Mucosa of descending colon (tissue), 3 donors: ENCODE measurements around the gene VPS41. TPM values are rescaled to one million over a fixed set of nuclear protein-coding genes. Genes with fewer than 3 reads are reported as not detected.
"Not testable (repeated sequence)": the region's sequence is repeated elsewhere in the genome, so short reads cannot be mapped to it uniquely, and the experiment has no call there.

ENCODE experiments used
- ATAC-seq: fragments of 200-7000 bp; cut with Tn5 transposase; one replicate; pipeline ENCODE4 v1.9.1; 2020; ENCODE audit warnings: mild to moderate bottlenecking, moderate library complexity
- DNase-seq, 3 donors: peaks; one replicate each; pipeline ENCODE4 v3.0.0-alpha.2; 2020
- H3K36me3 ChIP-seq: fragments of 200-600 bp; one replicate; pipeline ENCODE4 v1.8.0; 2021; ENCODE audit warnings: low read depth, mild to moderate bottlenecking
- H3K4me1 ChIP-seq: fragments of 200-600 bp; one replicate; pipeline ENCODE4 v1.8.0; 2021; ENCODE audit warnings: low read depth, mild to moderate bottlenecking
- H3K4me3 ChIP-seq: fragments of 200-600 bp; one replicate; pipeline ENCODE4 v1.8.0; 2021; ENCODE audit warnings: mild to moderate bottlenecking
- H3K9me3 ChIP-seq: fragments of 200-600 bp; one replicate; pipeline ENCODE4 v1.8.0; 2021; ENCODE audit warnings: mild to moderate bottlenecking
- CTCF ChIP-seq: fragments of 200-600 bp; IDR thresholded peaks from one replicate; pipeline ENCODE4 v1.8.0; 2022; ENCODE audit warnings: antibody characterized with exemption, mild to moderate bottlenecking
- intact Hi-C, 2 donors: fragments of 100-400 bp; cut with DNase I in 1 of 2; cut with micrococcal nuclease in 1 of 2; formaldehyde crosslinking; loops; one replicate each; pipeline versions ENCODE4 v1.11.0 to v1.11.1; 2022; cut with DNase I, micrococcal nuclease
- total RNA-seq, 3 donors: library from RNA; stranded (reverse); fragmentation: NEBNext Ultra II Directional in 2 of 3; extraction: Animal tissue kit (Norgen Biotek cat#: 25700) in 2 of 3; gene quantifications; one replicate each; pipeline versions ENCODE4 v1.2.1 to v1.2.4, GENCODE V29; 2021 to 2023
- donor health status: DM: no; HTN: no; CAD: no; lungs with moderate emphysema.
- donor health status: DM: no; HTN: no; CAD: no.
- donor health status: DM: no; HTN: yes; CAD: no.

Gene VPS41
- total RNA-seq, 3 donors from 2014 or later: 57.7 to 63.5 (median 63.0) TPM

- ATAC-seq: peak; percentile 90
- Histone ChIP-seq H3K36me3 (no peaks in the 10 kb centered on the region), H3K9me3 (no peaks in the 10 kb centered on the region), H3K4me1 (no peaks in the 10 kb centered on the region), H3K4me3 (no peak overlapping the region)
- no peak for TF ChIP-seq CTCF
- intact Hi-C loops: no loop called here
- DNase-seq: no peak
These were observed 50.6 kb downstream of the VPS41 start for GRCh38 chr7:38858259-38858884.

GRCh38 chr7:38855867-38856266 is 53.1 kb downstream of the VPS41 start:
- TF ChIP-seq CTCF: no peak
- Histone ChIP-seq H3K9me3 (no peaks in the 10 kb centered on the region), H3K4me3 (no peak overlapping the region), H3K36me3 (no peaks in the 10 kb centered on the region), H3K4me1 (no peaks in the 10 kb centered on the region)
- DNase-seq (no peak), ATAC-seq (peak; percentile 38)
- intact Hi-C loops: no loop called here

- no peak for ATAC-seq
- intact Hi-C loops: no loop called here
- TF ChIP-seq CTCF: no peak
These were observed 53.6 kb downstream of the VPS41 start for GRCh38 chr7:38855386-38855785.

GRCh38 chr7:38854947-38855346 is 54.0 kb downstream of the VPS41 start:
- DNase-seq, intact Hi-C loops, ATAC-seq, H3K4me3 ChIP-seq, H3K9me3 ChIP-seq, H3K4me1 ChIP-seq, H3K36me3 ChIP-seq: not testable (repeated sequence)

More at GRCh38 chr7:38855386-38855785, 53.6 kb downstream of the VPS41 start:
- no peak for DNase-seq
- Histone ChIP-seq H3K4me1 (no peaks in the 10 kb centered on the region), H3K36me3 (no peaks in the 10 kb centered on the region), H3K4me3 (no peak overlapping the region), H3K9me3 (no peaks in the 10 kb centered on the region)

- ATAC-seq (no peak), DNase-seq (no peak)
- H3K4me1 ChIP-seq: no peaks in the 10 kb centered on the region
- H3K9me3 ChIP-seq: no peaks in the 10 kb centered on the region
- H3K4me3 ChIP-seq: no peak overlapping the region
- no peaks in the 10 kb centered on the region for H3K36me3 ChIP-seq
- intact Hi-C loops: no loop called here
- TF ChIP-seq CTCF: no peak
These were observed 57.7 kb downstream of the VPS41 start for GRCh38 chr7:38851321-38851720.

- Histone ChIP-seq H3K4me3 (no peak overlapping the region), H3K36me3 (no peaks in the 10 kb centered on the region), H3K9me3 (no peaks in the 10 kb centered on the region), H3K4me1 (no peaks in the 10 kb centered on the region)
- no peak for TF ChIP-seq CTCF
- intact Hi-C loops: no loop called here
- DNase-seq: no peak
- ATAC-seq: no peak
These were observed 62.7 kb downstream of the VPS41 start for GRCh38 chr7:38846280-38846679.
